GM12875 (cell line): Measurements from ENCODE around the gene PKD1.

Experiments used
- H3K4me3 ChIP-seq: one replicate; pipeline ENCODE4 v1.5.1; 2011; ENCODE audit warnings: low read depth, low read length, control low read depth
- TF ChIP-seq, protein P1 (sequence below): IDR thresholded peaks from 2 replicates; pipeline ENCODE4 v1.5.1; 2011; ENCODE audit warnings: low read depth, mild to moderate bottlenecking, control low read depth, inconsistent platforms, low read length, moderate library complexity, borderline replicate concordance; ENCODE audit not compliant: insufficient read depth

The PKD1 gene

DNA sequence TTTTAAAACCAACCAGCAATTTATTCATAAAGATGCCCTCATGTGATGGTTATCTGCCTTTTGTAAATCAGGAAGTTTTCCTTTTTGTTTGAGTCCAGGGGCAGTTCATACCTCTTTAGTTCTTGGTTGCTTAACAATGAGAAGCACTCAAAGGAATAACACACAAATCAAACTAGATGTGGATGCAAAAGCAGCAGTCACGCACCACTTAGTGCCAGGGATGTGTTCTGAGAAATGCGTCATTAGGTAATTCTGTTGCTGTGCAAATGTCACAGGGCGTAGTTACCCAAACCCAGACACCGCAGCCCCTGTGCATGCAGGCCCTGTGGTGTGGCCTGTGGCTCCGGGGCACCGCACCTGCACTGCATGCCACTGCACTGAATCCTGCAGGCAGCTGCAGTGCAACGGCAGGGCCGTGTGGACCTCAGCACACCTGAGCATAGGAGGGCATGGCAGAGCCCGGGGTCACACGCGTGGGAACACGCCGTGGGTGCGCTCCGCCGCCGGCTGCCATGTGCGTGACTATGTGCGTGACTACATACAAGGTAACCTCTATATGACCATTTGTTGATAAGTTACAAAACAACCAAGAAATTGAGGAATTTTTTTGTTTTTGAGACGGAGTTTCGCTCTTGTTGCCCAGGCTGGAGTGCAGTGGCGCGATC, 39.6 kb downstream of the PKD1 start:
- TF ChIP-seq, protein P1, sequence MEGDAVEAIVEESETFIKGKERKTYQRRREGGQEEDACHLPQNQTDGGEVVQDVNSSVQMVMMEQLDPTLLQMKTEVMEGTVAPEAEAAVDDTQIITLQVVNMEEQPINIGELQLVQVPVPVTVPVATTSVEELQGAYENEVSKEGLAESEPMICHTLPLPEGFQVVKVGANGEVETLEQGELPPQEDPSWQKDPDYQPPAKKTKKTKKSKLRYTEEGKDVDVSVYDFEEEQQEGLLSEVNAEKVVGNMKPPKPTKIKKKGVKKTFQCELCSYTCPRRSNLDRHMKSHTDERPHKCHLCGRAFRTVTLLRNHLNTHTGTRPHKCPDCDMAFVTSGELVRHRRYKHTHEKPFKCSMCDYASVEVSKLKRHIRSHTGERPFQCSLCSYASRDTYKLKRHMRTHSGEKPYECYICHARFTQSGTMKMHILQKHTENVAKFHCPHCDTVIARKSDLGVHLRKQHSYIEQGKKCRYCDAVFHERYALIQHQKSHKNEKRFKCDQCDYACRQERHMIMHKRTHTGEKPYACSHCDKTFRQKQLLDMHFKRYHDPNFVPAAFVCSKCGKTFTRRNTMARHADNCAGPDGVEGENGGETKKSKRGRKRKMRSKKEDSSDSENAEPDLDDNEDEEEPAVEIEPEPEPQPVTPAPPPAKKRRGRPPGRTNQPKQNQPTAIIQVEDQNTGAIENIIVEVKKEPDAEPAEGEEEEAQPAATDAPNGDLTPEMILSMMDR = no peak
- H3K4me3 ChIP-seq = no peak overlapping the region

DNA sequence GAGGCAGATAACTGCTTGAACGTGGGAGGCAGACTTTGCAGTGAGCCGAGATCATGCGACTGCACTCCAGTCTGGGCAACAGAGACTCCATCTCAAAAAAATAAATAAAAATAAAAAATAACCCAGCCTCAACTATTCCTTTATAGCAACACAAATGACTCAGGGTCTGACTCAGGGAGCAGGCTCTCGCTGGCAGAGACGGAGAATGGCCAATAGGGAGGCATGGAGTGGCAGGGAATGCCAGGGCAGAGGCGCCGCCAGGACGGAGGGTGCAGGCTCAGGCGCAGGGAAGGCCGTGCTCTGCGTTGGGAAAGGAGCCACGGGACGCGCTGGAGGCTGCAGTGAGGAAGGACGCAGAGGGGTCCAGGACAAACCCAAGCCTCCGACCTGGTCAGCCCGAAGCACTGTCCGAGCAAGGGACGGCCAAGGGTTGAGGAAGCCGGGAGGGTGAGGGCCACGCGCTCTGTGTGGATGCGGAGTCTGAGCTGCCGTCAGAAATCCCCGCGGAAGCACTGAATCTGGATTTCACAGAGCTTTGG, 40.3 kb downstream of the PKD1 start:
- TF ChIP-seq, protein P1 = no peak
- H3K4me3 ChIP-seq = no peak overlapping the region

DNA sequence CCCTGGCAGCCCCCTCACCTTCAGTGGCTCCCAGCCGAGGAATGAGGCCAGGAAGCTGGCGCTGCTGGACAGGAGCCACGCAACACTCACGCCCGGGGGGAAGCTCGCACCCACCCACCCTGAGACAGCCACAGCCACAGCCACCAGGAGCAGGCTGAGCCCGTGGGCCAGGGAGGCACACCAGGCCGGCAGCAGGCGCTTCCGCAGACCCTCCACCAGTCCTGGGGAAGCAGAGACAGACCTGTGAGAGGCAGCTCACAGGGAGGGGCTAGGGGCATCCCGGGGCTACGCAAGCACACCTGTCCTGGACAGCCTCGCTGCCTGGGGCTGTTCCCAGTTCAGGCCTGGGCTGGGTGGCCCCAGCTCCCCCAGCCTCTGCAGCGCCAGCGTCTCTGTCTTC, 41.9 kb downstream of the PKD1 start:
- TF ChIP-seq, protein P1 = no peak
- no peak overlapping the region for H3K4me3 ChIP-seq

DNA sequence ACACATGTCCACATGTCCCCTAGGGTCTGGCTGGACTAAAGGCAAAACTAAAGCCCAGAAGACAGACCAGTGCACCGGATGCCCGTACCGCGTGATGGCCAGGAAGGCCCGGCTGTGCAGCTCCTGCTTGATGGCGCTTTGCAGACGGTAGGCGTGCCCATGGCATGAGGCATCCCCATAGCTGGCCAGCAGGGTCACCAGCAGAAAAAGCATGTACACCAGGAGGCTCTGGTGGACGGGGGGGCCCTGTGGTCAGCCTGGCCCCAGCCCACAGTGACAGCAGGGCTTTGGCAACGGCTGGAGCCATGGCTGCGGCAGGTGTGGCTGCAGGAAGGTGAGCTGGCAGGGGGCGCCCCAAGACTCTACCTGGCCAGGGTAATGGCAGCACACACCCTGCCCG, 42.8 kb downstream of the PKD1 start:
- TF ChIP-seq, protein P1 = no peak
- no peak overlapping the region for H3K4me3 ChIP-seq

DNA sequence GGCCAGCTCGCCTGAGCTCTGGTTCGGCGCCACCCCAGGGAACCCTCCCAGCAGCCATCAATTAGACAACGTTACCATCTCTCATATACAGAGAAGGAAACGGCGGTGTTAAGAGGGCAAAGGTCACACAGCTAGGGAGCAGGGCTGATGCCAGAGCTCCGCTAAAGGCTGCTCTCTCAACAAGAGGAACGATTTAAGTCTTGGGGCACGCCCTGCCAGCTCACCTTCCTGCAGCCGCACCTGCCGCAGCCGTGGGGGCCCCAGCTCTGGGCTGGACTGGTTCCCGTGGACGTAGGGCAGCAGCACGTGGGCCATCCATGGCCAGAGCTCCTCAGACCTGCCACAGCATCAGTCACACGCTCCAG, 43.5 kb downstream of the PKD1 start:
- TF ChIP-seq, protein P1 = no peak
- H3K4me3 ChIP-seq = no peak overlapping the region

DNA sequence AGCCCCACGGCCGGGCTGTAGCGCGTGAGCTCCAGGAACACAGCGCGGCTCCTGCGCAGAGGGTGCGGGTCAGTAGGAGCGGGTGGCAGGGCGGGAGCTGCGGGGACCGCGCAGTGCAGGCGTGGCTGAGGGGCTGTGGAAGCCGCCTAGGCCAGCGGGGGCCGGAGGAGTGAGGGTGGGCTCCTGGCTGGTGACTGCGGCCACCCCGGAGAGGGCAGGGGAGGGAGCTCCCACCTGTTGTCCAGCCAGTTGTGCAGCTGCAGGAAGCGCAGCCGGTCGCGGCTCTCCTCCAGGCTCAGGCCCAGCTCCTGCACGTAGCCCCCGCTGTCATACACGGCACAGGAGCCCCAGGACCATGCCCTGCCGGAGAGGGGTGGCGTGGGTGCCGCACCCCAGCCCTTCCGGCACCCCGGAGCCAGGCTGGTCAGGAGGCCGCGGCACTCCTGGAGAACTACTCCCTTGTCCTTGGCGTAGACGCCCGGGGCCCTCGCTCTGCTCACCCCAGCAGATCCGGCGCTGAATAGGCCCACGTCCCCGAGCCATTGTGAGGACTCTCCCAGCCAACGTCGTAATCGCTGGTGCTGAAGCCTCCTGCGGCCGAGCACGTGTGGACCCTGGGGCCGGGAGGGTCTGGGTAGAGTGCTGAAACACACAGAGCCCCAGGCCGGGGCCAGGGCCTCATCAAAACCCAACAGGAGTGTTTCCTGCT, 44.0 kb downstream of the PKD1 start:
- no peak overlapping the region for H3K4me3 ChIP-seq

More for the DNA sequence above, 44.0 kb downstream of the PKD1 start:
- TF ChIP-seq, protein P1 = no peak
